T follicular helper cell (primary cell): ENCODE measurements around the gene KRTAP9-7.
"Not testable (repeated sequence)": the region's sequence is repeated elsewhere in the genome, so short reads cannot be mapped to it uniquely, and the experiment has no call there.

Experiments
- DNase-seq: peaks from one replicate; pipeline ENCODE4 v3.0.0-alpha.2; 2020; ENCODE audit warnings: low read depth
- total RNA-seq, 2 experiments: gene quantifications; one replicate each; lab custom pipeline; 2026; lab: John Stamatoyannopoulos, UW

Gene KRTAP9-7
- total RNA-seq, result 0 reads per million in 2 experiments

GRCh38 chr17:41275648-41276190 lies at the start of gene KRTAP9-7:
KRTAP9-7 (plus strand) TSS chr17:41275698; CDS start chr17:41275698, 0 bp downstream.
- not testable (repeated sequence) for DNase-seq

- no peak for DNase-seq
Measured at GRCh38 chr17:41226051-41226450, 49.4 kb upstream of the KRTAP9-7 start.

GRCh38 chr17:41226598-41227095 lies 48.9 kb upstream of the KRTAP9-7 start, which contains the start of gene KRTAP9-2:
KRTAP9-2 (plus strand) TSS chr17:41226648; CDS start chr17:41226655, 7 bp downstream.
- not testable (repeated sequence) for DNase-seq

- DNase-seq, result no peak
Measured at GRCh38 chr17:41230094-41230493, 45.4 kb upstream of the KRTAP9-7 start.

- DNase-seq, result no peak
Measured at GRCh38 chr17:41231731-41232130, 43.8 kb upstream of the KRTAP9-7 start.

- DNase-seq, result not testable (repeated sequence)
Measured at GRCh38 chr17:41232399-41233105, 42.9 kb upstream of the KRTAP9-7 start, which contains the start of gene KRTAP9-3. KRTAP9-3 (plus strand) TSS chr17:41232449; CDS start chr17:41232502, 53 bp downstream.

- not testable (repeated sequence) for DNase-seq
Measured at GRCh38 chr17:41237116-41237515, 38.4 kb upstream of the KRTAP9-7 start.

- not testable (repeated sequence) for DNase-seq
Measured at GRCh38 chr17:41237949-41238437, 37.5 kb upstream of the KRTAP9-7 start, which contains the start of gene KRTAP9-8. KRTAP9-8 (plus strand) TSS chr17:41237999; CDS start chr17:41238052, 53 bp downstream.

- DNase-seq, result not testable (repeated sequence)
Measured at GRCh38 chr17:41246995-41247787, 28.3 kb upstream of the KRTAP9-7 start.

GRCh38 chr17:41249637-41250240 lies 25.8 kb upstream of the KRTAP9-7 start, which contains the start of gene KRTAP9-4:
KRTAP9-4 (plus strand) TSS chr17:41249687; CDS start chr17:41249721, 34 bp downstream.
- not testable (repeated sequence) for DNase-seq

GRCh38 chr17:41251261-41251660 lies 24.2 kb upstream of the KRTAP9-7 start:
- DNase-seq, result no peak

- DNase-seq, result no peak
Measured at GRCh38 chr17:41254861-41255260, 20.6 kb upstream of the KRTAP9-7 start.

GRCh38 chr17:41255381-41256290 lies 19.9 kb upstream of the KRTAP9-7 start, which contains the start of gene KRTAP9-9:
KRTAP9-9 (plus strand) TSS chr17:41255384.
- not testable (repeated sequence) for DNase-seq

- DNase-seq, result no peak
Measured at GRCh38 chr17:41256291-41256685, 19.2 kb upstream of the KRTAP9-7 start.

- no peak for DNase-seq
Measured at GRCh38 chr17:41258406-41258805, 17.1 kb upstream of the KRTAP9-7 start.

- DNase-seq, result no peak
Measured at GRCh38 chr17:41263212-41263611, 12.3 kb upstream of the KRTAP9-7 start.

- no peak for DNase-seq
Measured at GRCh38 chr17:41264599-41264998, 10.9 kb upstream of the KRTAP9-7 start.

- DNase-seq, result no peak
Measured at GRCh38 chr17:41265078-41265477, 10.4 kb upstream of the KRTAP9-7 start, which contains the start of gene KRTAP9-6. KRTAP9-6 (plus strand) TSS chr17:41265378; CDS start chr17:41265378, 0 bp downstream.

GRCh38 chr17:41267711-41268110 lies 7.8 kb upstream of the KRTAP9-7 start:
- no peak for DNase-seq

GRCh38 chr17:41271323-41271722 lies 4.2 kb upstream of the KRTAP9-7 start:
- DNase-seq, result not testable (repeated sequence)
